Activated gamma-delta T cell treated with anti-CD3 and anti-CD28 coated beads, Interleukin-2, amount 50 U/mL, for 16 hours (primary cell): ENCODE measurements around the gene ARID1B.
A peak's percentile ranks its signal among the peaks of the same experiment; 100 is the strongest.

Experiments
- DNase-seq: peaks from one replicate; pipeline ENCODE4 v3.0.0-alpha.2; 2020; ENCODE audit warnings: low read depth

Gene ARID1B

DNA sequence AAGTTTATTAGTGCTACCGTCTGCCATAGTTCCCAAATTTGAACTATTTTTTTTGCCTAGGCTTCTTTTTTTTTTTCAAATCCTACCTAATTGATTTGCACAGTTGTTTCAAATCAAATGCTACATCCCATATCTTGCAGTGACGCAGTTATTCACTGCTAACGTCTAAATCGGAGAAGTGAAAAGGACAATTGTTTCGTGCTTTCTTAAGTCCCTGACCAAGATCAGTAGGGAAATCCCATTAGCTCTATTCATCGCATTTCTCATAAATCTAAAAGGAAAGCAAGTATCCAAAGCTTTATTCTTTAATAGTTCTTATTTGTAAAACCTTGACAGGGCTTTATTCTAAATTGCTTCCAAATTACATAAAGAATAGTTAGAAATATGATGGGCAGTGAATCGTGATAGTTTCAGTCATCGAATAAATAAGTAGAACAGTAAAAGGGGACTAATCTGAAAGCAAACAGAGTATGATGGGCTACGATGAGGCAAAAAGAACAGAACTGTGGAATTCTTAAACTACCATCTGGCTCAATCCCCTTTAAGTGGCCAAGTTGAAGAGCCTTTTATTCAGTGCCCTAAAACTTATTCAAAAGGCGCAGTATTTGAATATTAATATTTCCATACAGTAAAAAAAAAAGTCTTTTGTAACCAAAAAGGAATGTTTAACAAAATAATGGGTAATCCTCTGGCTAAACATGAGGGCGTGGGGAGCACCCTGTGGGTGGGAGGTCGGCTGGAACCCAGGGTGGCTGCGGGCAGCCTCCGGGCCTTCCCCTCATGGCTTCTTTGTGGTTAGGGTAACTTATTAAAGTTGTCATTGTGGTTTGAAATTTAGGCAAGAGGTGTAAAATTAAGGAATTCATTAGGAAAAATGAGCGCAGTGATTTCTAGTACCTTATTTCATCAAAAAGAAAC, 3.0 kb upstream of the ARID1B start:
- no peak for DNase-seq

DNA sequence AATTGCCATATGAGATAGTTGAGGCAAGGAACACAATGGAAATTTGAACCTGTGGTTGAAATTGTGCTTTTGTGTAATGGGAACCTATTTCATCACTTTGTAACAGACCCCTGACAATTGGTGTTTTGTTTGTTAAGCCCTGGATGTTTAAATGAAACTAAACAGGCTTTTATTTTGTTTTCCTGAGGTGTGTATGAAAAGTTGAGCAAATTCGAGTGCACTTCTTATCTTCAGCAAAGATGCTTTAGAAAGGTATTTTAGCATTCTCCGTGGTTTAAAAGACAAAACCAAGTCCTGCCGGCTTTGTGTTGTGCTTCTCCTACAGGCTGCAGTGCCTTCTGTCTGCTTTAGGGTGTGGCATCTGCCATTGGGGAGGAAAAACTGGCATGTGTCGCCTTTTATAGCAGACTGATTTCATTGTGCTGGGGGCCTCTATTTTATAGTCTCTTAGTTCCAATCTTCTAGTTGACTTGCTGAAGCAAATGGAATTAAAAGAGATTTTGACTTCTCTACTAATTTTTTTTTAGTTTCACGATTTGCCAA, 2.2 kb upstream of the ARID1B start:
- DNase-seq = no peak

DNA sequence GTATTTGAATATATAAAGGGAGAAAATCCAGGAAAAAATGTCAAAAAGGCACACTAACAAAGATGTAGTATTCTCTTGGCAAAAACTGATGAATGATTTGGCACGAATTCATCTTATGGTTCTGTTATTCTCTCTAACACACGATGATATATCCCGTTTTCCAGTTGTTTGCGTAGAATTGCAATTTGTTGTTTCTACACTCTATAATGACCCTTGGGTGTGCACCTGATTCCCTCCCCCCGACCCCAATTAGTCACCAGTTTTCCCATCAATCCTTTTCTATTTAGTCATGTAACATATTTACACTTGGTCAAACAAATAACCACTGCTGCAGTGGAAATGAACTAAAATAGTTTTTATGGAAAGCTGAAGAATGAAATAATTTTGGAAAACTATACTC, 1.5 kb upstream of the ARID1B start:
- no peak for DNase-seq

DNA sequence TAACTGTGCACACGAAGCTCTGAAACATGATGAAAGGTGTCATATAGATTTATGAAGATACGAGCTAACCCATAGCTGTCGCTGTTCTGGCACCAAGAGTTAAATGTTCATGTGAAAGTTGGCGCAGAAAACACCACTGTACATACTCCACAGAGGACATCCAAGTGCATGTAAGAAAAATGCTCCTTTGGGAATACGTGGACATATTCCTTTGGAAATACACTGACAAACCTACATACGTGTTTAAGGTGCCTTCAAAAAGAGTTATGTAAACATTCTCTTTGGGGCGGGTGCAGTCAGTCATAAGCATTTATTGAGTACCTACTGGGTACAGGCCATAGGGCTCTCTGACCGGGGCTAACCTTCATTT, 723 bp upstream of the ARID1B start:
- no peak for DNase-seq

DNA sequence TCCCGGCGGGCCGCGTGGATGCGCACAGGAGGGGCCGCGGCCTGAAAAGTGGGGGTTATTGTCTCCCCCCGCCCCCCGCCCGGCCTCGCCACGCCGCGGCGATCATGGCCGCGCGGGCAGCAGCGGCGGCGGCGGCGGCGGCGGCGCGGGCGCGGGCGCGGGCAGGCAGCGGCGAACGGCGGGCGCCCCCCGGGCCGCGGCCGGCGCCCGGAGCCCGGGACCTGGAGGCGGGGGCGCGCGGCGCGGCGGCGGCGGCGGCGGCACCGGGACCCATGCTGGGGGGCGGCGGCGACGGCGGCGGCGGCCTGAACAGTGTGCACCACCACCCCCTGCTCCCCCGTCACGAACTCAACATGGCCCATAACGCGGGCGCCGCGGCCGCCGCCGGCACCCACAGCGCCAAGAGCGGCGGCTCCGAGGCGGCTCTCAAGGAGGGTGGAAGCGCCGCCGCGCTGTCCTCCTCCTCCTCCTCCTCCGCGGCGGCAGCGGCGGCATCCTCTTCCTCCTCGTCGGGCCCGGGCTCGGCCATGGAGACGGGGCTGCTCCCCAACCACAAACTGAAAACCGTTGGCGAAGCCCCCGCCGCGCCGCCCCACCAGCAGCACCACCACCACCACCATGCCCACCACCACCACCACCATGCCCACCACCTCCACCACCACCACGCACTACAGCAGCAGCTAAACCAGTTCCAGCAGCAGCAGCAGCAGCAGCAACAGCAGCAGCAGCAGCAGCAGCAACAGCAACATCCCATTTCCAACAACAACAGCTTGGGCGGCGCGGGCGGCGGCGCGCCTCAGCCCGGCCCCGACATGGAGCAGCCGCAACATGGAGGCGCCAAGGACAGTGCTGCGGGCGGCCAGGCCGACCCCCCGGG, 637 bp downstream of the ARID1B start:
- DNase-seq = peak; percentile 35

DNA sequence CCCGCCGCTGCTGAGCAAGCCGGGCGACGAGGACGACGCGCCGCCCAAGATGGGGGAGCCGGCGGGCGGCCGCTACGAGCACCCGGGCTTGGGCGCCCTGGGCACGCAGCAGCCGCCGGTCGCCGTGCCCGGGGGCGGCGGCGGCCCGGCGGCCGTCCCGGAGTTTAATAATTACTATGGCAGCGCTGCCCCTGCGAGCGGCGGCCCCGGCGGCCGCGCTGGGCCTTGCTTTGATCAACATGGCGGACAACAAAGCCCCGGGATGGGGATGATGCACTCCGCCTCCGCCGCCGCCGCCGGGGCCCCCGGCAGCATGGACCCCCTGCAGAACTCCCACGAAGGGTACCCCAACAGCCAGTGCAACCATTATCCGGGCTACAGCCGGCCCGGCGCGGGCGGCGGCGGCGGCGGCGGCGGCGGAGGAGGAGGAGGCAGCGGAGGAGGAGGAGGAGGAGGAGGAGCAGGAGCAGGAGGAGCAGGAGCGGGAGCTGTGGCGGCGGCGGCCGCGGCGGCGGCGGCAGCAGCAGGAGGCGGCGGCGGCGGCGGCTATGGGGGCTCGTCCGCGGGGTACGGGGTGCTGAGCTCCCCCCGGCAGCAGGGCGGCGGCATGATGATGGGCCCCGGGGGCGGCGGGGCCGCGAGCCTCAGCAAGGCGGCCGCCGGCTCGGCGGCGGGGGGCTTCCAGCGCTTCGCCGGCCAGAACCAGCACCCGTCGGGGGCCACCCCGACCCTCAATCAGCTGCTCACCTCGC, 1.5 kb downstream of the ARID1B start:
- no peak for DNase-seq

DNA sequence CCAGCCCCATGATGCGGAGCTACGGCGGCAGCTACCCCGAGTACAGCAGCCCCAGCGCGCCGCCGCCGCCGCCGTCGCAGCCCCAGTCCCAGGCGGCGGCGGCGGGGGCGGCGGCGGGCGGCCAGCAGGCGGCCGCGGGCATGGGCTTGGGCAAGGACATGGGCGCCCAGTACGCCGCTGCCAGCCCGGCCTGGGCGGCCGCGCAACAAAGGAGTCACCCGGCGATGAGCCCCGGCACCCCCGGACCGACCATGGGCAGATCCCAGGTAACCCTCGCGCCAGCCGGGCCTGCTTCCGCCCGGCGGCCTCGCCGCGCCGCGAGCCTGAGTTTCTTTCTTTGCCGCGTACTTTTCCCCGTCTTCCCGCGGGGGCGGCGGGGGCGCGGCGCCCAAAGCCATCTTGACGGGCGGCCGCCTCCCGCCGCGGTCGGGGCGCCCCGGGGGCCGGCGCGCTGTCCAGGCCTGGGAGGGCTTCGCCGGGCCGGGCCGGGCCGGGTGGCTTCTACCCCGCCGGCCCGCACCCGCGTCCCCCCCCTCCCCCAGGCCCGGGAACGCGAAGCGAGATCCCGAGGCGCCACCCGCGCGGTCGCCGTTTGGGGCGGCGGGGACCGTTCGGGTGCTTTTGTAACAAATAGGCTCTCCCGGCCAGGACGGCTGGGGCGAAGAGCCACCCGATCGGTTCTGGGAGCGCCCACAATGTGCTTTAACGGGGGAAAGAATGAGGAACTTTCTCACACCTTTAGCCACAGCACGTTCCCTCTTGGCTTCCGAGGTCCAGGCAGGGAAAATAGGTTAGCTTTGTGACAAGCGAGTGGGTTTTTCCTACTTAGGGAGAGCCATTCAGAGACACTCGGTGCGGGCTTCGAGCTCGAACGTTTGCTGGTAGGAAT, 2.3 kb downstream of the ARID1B start:
- peak; percentile 25 for DNase-seq

DNA sequence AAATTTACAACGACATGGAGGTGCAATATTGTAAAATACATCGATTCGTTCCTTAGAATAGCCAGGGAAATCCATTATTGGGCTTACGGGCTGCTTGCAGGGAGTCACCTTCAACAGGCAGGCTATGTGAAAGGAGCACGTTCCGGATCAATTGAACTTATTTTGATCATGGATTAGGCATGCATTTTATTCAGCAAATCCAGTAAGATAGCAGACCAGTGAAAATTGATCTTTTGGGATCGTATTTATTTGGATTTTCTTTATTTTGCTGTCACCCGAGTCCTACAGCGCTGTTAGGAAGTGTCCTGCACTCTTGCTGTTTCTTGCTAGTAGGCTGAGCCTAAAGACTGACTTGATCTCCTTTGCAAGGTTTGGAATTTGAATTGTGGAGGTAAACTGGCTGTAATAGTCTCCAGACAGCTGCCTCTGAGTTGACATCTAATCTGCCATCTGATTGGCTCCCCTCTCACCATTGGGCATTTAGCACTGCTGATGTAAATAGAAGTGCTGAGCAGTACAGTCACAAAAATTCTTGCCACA, 3.0 kb downstream of the ARID1B start:
- peak; percentile 31 for DNase-seq

- DNase-seq = no peak
Measured at GRCh38 chr6:156780962-156781853, 4.0 kb downstream of the ARID1B start.

DNA sequence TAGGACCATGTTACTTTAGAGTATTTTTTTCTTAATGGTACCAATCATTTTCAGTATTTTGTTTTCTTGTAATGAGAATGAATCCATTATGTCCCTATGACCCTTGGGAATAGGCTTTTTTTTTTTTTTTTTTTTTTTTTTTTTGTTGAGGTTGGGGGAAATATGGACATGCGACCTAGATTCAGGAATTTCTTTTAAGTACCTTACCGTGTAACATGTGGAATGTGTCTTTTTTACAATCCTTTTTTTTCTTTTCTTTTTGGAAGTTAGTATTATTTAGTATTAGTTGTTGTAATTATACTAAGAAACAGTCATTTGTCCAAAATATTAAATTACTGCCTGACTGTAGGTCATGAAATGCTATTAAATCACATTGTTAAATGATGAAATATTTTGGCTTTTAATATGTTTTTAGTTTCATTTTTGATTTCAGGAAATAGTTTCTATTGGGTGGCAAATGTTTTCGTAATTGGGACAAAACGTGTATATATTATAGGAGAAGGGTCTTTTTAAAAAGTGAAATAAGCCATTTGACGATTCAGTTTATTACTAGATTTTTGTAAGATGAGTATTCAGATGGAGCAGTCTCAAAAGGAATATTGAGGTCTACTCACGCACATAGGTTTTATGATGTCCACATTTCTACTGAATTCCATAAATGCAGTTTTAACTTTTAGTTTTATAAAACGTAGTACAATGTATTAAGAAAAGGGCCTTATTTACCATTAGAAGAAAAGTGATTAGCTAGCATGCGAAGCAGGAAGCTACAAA, 4.9 kb downstream of the ARID1B start:
- no peak for DNase-seq

DNA sequence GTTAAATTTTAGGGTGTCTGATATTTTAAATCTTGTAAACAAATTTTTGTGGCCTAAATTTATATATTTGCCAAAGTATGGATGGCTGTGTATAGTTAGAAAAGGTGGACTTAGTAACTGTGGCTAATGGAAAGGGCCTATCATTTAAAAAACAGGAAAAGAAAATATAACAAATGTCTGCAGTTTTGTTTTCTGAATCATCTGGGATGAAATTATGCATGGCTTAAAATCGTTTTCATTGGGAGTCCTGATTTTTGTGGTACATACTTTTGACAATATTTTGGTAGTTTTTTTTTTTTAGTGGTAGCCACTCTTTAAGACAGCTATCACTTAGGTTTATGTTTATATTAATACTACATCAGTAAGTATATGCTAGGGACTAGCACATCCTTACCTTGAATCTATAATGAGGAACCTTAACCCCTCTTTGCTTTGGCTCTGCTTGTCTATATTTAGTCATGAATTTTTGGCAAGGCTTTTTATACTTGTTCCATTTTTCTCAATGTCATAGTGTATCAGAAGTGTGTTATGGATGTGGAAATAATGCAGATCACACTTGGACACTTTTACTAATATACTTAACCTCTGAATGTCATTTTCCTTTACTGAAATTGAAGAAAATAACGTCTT, 5.6 kb downstream of the ARID1B start:
- no peak for DNase-seq

GRCh38 chr6:156783958-156784357, 6.8 kb downstream of the ARID1B start:
- no peak for DNase-seq

DNA sequence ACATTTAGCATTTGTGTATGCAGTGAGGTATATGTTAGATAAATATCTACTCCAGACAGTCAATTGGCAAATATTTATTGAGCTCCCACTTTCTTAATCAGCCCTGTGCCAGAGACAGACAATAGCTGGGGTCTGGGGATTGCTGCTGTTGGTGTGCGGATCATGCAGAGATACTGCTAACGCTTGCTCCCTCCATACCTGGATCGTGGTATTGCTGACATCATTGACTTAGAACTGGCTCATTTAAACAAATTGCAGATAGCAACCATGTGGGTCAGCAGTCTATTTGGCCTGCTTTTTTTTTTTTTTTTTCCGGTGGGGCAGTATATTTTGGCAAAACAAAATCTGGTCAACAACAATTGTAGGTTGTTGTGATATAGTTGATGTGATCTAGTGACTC, 9.5 kb downstream of the ARID1B start:
- DNase-seq = no peak

GRCh38 chr6:156787569-156788492, 10.7 kb downstream of the ARID1B start:
- no peak for DNase-seq

DNA sequence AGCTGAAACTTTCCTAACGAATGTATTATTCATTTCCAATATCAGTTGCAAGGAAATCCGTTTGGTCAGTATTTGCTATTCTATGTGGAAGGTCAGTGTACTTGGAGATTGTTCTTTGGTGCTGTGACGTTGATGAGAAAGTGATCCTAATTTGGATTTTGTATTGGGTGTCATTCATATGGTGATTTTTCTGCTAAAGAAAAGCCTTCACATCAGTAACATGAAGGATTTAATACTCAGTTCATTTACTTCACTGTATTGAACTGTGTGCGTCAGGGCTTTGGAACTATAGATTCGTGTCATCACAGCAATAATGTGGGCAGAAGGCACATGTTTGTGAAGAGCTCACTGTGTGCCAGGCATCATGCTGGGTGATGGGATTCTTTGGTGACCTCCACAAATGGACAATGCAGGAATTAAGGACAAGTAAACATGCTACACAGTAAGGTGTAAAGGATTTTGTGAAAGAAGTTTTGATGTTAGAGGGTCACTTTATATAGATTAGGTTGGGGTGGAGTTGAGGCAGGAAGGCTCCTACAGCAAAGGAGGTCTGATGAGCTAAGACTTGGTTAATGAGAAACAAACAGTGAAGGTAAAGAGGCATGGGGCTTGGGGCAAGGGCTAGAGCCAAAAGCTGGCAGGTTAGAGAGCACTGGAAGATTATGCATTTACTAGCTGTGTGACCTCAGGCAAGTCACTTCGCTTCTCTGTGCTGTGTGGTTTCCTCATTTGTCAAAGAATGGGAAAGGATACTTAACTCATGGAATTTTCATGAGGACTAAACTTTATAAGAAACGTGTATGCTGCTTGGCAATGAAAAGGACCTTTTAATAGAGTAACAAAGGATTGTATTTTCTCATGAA, 12.1 kb downstream of the ARID1B start:
- no peak for DNase-seq

GRCh38 chr6:156790711-156791319, 13.6 kb downstream of the ARID1B start:
- no peak for DNase-seq
